A549 (cell line): ENCODE results near the gene DUSP3.

ENCODE experiments used
- RAD21 ChIP-seq, 2 experiments: fragments of >200 bp in 1 of 2; sonication (Bioruptor Twin) in 1 of 2; formaldehyde crosslinking in 1 of 2; IDR thresholded peaks in 1 of 2; conservative IDR thresholded peaks in 1 of 2; 2 replicates in 1 of 2; 3 replicates in 1 of 2; pipeline ENCODE4 v1.6.1; 2012 to 2018; ENCODE audit warnings: inconsistent platforms in 1 of 2
- TF ChIP-seq, protein P1 (sequence below): IDR thresholded peaks from 2 replicates; pipeline ENCODE4 v1.6.1; 2012

- TF ChIP-seq, protein P1, sequence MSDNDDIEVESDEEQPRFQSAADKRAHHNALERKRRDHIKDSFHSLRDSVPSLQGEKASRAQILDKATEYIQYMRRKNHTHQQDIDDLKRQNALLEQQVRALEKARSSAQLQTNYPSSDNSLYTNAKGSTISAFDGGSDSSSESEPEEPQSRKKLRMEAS = no peak
- no peak for TF ChIP-seq RAD21 (conservative IDR thresholded peaks at IDR 0.05 in 1 of 2, IDR thresholded peaks at IDR 0.05 in 1 of 2)
Observed at GRCh38 chr17:43813386-43813785, 34.6 kb upstream of the DUSP3 start.
